HCT116 (cell line): ENCODE results near the gene NOTCH1. TPM values are rescaled to one million over a fixed set of nuclear protein-coding genes. Genes with fewer than 3 reads are reported as not detected.

Experiments used
- ATAC-seq: fragments of 200-7000 bp; cut with Tn5 transposase; 2 replicates; pipeline ENCODE4 v1.9.1; 2020; ENCODE audit warnings: mild to moderate bottlenecking, moderate library complexity
- BruUV-seq: library from RNA; stranded (reverse); fragments of 400-500 nt; replicated peaks from 2 replicates; lab custom pipeline; 2021; lab: Mats Ljungman, UMichigan
- CTCF ChIA-PET: fragments of 300-600 bp; sonication (Branson Sonifier 250); formaldehyde crosslinking; loops from one replicate; lab custom pipeline; 2021; ENCODE audit warnings: antibody characterized with exemption; lab: Charles Lee
- POLR2A ChIA-PET: fragments of 300-600, 350-600 bp; sonication (Branson Sonifier 250); formaldehyde crosslinking; loops from one replicate; lab custom pipeline; 2021; ENCODE audit warnings: antibody characterized with exemption; lab: Charles Lee
- RAD21 ChIA-PET, 2 experiments: fragments of 300-600 bp; sonication (Branson Sonifier 250); formaldehyde crosslinking; loops; one replicate each; lab custom pipeline; 2023; ENCODE audit warnings: low total read pairs in 2 of 2; ENCODE audit not compliant: uncharacterized antibody in 2 of 2, unreplicated experiment in 2 of 2, low non-redundant PET in 1 of 2; lab: Charles Lee
- DNase-seq: peaks from one replicate; pipeline ENCODE4 v3.0.0-alpha.2; 2010; ENCODE audit warnings: low read depth, low spot score
- H2AFZ ChIP-seq: fragments of 200-600 bp; shearing (Covaris generic), sonication (generic); 2 replicates; pipeline ENCODE4 v1.6.1; 2017; ENCODE audit warnings: low read depth, mixed run types, mixed read lengths, antibody characterized with exemption, low read length; ENCODE audit not compliant: poor library complexity, severe bottlenecking
- H3K27ac ChIP-seq: 2 replicates; pipeline ENCODE4 v1.5.1; 2012; ENCODE audit warnings: low read depth, low read length
- H3K27me3 ChIP-seq: fragments of 200-600 bp; sonication (generic); 2 replicates; pipeline ENCODE4 v1.6.1; 2016; ENCODE audit warnings: mixed run types, low read length, mixed read lengths; ENCODE audit not compliant: insufficient read depth
- H3K36me3 ChIP-seq, 2 experiments: fragments of 200-500 bp in 1 of 2; fragments of 200-600 bp in 1 of 2; sonication (Bioruptor generic) in 1 of 2; sonication (generic) in 1 of 2; 2 replicates each; pipeline versions ENCODE4 v1.5.1 to v1.6.1; 2014 to 2016; ENCODE audit warnings: low read length in 2 of 2, inconsistent platforms in 1 of 2, mixed read lengths in 1 of 2, mixed run types in 1 of 2; ENCODE audit not compliant: insufficient read depth in 2 of 2, control insufficient read depth in 1 of 2
- H3K4me1 ChIP-seq, 2 experiments: fragments of 200-600 bp in 1 of 2; sonication (generic) in 1 of 2; 2 replicates each; pipeline versions ENCODE4 v1.5.1 to v1.6.1; 2012 to 2017; ENCODE audit warnings: low read length in 2 of 2, inconsistent platforms in 1 of 2, mild to moderate bottlenecking in 1 of 2, mixed read lengths in 1 of 2, mixed run types in 1 of 2, moderate library complexity in 1 of 2; ENCODE audit not compliant: insufficient read depth in 2 of 2, control insufficient read depth in 1 of 2
- H3K4me2 ChIP-seq: fragments of 200-600 bp; sonication (generic); 2 replicates; pipeline ENCODE4 v1.6.1; 2017; ENCODE audit warnings: mixed run types, low read length, mixed read lengths
- H3K4me3 ChIP-seq, 2 experiments: fragments of 200-600 bp in 1 of 2; sonication (generic) in 1 of 2; replicated peaks in 1 of 2; 2 replicates each; pipeline ENCODE4 v1.5.1; 2011 to 2016; ENCODE audit warnings: low read length in 2 of 2, control low read depth in 1 of 2, low read depth in 1 of 2, mild to moderate bottlenecking in 1 of 2, mixed read lengths in 1 of 2, mixed run types in 1 of 2
- H3K79me2 ChIP-seq: fragments of 200-600 bp; sonication (generic); 2 replicates; pipeline ENCODE4 v1.6.1; 2017; ENCODE audit warnings: mild to moderate bottlenecking, mixed run types, low read length, moderate library complexity, mixed read lengths; ENCODE audit not compliant: insufficient read depth
- H3K9ac ChIP-seq: fragments of 200-600 bp; sonication (generic); 2 replicates; pipeline ENCODE4 v1.6.1; 2016; ENCODE audit warnings: low read length, mixed read lengths
- H3K9me2 ChIP-seq: fragments of 200-600 bp; sonication (generic), shearing (Covaris generic); 2 replicates; pipeline ENCODE4 v1.6.1; 2017; ENCODE audit warnings: mixed run types, mild to moderate bottlenecking, moderate library complexity; ENCODE audit not compliant: insufficient read depth
- H3K9me3 ChIP-seq, 2 experiments: fragments of 200-500 bp in 1 of 2; fragments of 200-600 bp in 1 of 2; sonication (Bioruptor generic) in 1 of 2; sonication (generic) in 1 of 2; 2 replicates each; pipeline ENCODE4 v1.6.1; 2014 to 2017; ENCODE audit warnings: low read length in 2 of 2, mixed read lengths in 2 of 2, inconsistent platforms in 1 of 2, low read depth in 1 of 2, mild to moderate bottlenecking in 1 of 2, mixed run types in 1 of 2, moderate library complexity in 1 of 2; ENCODE audit not compliant: control insufficient read depth in 1 of 2, insufficient read depth in 1 of 2
- H4K20me1 ChIP-seq: fragments of 200-600 bp; sonication (generic), shearing (Covaris generic); 2 replicates; pipeline ENCODE4 v1.6.1; 2017; ENCODE audit warnings: mixed run types, mild to moderate bottlenecking, moderate library complexity; ENCODE audit not compliant: insufficient read depth
- EGR1 ChIP-seq: IDR thresholded peaks from 2 replicates; pipeline ENCODE4 v1.6.1; 2012; ENCODE audit warnings: low read depth
- ELF1 ChIP-seq: IDR thresholded peaks from 2 replicates; pipeline ENCODE4 v1.6.1; 2012; ENCODE audit warnings: low read depth, borderline replicate concordance
- EZH2 ChIP-seq: fragments of 200-600 bp; sonication (generic); IDR thresholded peaks from 2 replicates; pipeline ENCODE4 v1.6.1; 2017; ENCODE audit warnings: antibody characterized with exemption, mixed run types
- FOSL1 ChIP-seq: IDR thresholded peaks from 2 replicates; pipeline ENCODE4 v1.6.1; 2012; ENCODE audit warnings: low read depth
- MAX ChIP-seq: IDR thresholded peaks from 2 replicates; pipeline ENCODE4 v1.6.1; 2012
- SP1 ChIP-seq: IDR thresholded peaks from 2 replicates; pipeline ENCODE4 v1.6.1; 2012; ENCODE audit warnings: low read depth
- SRF ChIP-seq: IDR thresholded peaks from 2 replicates; pipeline ENCODE4 v1.6.1; 2012; ENCODE audit warnings: low read depth
- YY1 ChIP-seq: IDR thresholded peaks from 2 replicates; pipeline ENCODE4 v1.6.1; 2011; ENCODE audit warnings: low read length, low read depth, moderate library complexity, mild to moderate bottlenecking; ENCODE audit not compliant: insufficient replicate concordance; ENCODE audit errors: extremely low read depth
- intact Hi-C: fragments of 100-400 bp; cut with micrococcal nuclease; formaldehyde crosslinking; loops from 2 replicates; pipeline ENCODE4 v1.10.0; 2022
- total RNA-seq: library from RNA; stranded (reverse); gene quantifications from one replicate; pipeline ENCODE4 v1.2.1, GENCODE V29; 2021; ENCODE audit not compliant: unreplicated experiment
- TF ChIP-seq, protein P1 (sequence below), 3 experiments: fragments of 200-600 bp in 1 of 3; sonication (generic) in 1 of 3; IDR thresholded peaks in 2 of 3; conservative IDR thresholded peaks in 1 of 3; 2 replicates each; pipeline ENCODE4 v1.5.1; 2012 to 2017; ENCODE audit warnings: low read depth in 2 of 3, low read length in 2 of 3, antibody characterized with exemption in 1 of 3, borderline replicate concordance in 1 of 3, control low read depth in 1 of 3, mild to moderate bottlenecking in 1 of 3, mixed read lengths in 1 of 3, mixed run types in 1 of 3, moderate library complexity in 1 of 3; ENCODE audit not compliant: insufficient read depth in 1 of 3
- TF ChIP-seq, protein P2 (sequence below): IDR thresholded peaks from 2 replicates; pipeline ENCODE4 v1.6.1; 2011; ENCODE audit warnings: mild to moderate bottlenecking, low read length, moderate library complexity; ENCODE audit not compliant: insufficient replicate concordance; ENCODE audit errors: extremely low read depth

The NOTCH1 gene
- total RNA-seq, 1 experiment from 2014 or later: 36.2 TPM

DNA sequence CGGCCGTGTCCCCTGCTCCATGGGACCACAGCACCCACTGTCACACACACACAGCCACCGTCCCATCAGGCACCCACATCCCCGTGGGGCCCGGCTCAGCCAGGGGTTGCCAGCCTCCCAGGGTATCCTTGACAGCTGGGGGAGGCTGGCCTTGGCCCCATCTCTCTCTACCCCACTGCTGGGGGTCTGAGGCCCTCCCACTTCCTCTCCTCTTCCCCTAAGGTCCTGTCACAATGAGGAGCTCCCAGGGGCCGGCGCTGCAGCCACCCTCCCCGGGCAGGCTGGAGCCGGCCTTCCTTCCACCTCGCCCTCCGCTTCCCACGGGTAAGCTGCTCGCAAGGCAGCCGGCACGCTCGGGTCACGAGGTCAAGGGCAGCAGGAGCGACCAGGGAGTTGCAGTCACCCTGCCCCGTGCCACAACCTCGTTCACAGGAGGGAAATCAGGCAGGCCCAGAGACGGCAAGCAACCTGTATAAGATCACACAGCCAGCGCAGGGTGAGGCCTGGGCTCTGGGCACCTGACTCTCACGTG is 38.6 kb upstream of the NOTCH1 start:
- H3K9ac ChIP-seq: no peak overlapping the region
- no peaks in the 10 kb centered on the region for H3K27me3 ChIP-seq
- H2AFZ ChIP-seq: no peak overlapping the region
- H3K9me2 ChIP-seq: no peaks in the 10 kb centered on the region
- H4K20me1 ChIP-seq: no peaks in the 10 kb centered on the region
- H3K36me3 ChIP-seq: no peaks in the 10 kb centered on the region
- ChIA-PET POLR2A (no interaction called here), RAD21 (no interaction called here), CTCF (no interaction called here)
- no peaks in the 10 kb centered on the region for H3K9me3 ChIP-seq
- no TSS peak for BruUV-seq
- H3K4me3 ChIP-seq: no peak overlapping the region
- TF ChIP-seq MAX: no peak
- no peak for TF ChIP-seq FOSL1
- no peaks in the 10 kb centered on the region for H3K79me2 ChIP-seq
- peaks cover 9 to 22% of the 10 kb centered on the region in 2 experiments; a peak in 3 of 4 replicates for H3K4me1 ChIP-seq
- intact Hi-C loops: no loop called here
- no peak for ATAC-seq
- no peak for DNase-seq
- no peak overlapping the region; the same call in 1 of the 2 replicates for H3K27ac ChIP-seq
- no peak overlapping the region for H3K4me2 ChIP-seq

GRCh38 chr9:136582977-136583735 is 37.3 kb upstream of the NOTCH1 start:
- POLR2A ChIA-PET: no interaction called here
- CTCF ChIA-PET: no interaction called here
- ATAC-seq: no peak
- TF ChIP-seq EZH2: no peak
- no peak for TF ChIP-seq SRF
- TF ChIP-seq, protein P1, sequence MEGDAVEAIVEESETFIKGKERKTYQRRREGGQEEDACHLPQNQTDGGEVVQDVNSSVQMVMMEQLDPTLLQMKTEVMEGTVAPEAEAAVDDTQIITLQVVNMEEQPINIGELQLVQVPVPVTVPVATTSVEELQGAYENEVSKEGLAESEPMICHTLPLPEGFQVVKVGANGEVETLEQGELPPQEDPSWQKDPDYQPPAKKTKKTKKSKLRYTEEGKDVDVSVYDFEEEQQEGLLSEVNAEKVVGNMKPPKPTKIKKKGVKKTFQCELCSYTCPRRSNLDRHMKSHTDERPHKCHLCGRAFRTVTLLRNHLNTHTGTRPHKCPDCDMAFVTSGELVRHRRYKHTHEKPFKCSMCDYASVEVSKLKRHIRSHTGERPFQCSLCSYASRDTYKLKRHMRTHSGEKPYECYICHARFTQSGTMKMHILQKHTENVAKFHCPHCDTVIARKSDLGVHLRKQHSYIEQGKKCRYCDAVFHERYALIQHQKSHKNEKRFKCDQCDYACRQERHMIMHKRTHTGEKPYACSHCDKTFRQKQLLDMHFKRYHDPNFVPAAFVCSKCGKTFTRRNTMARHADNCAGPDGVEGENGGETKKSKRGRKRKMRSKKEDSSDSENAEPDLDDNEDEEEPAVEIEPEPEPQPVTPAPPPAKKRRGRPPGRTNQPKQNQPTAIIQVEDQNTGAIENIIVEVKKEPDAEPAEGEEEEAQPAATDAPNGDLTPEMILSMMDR (IDR thresholded peaks at IDR 0.05 in 2 of 3, conservative IDR thresholded peaks at IDR 0.05 in 1 of 3; ENCODE audit: borderline replicate concordance in 1 of 3, insufficient read depth in 1 of 3, low read depth in 2 of 3, low read length in 2 of 3): no peak
- no peak for TF ChIP-seq EGR1
- TF ChIP-seq SP1: no peak
- TF ChIP-seq ELF1: no peak
- TF ChIP-seq, protein P2, sequence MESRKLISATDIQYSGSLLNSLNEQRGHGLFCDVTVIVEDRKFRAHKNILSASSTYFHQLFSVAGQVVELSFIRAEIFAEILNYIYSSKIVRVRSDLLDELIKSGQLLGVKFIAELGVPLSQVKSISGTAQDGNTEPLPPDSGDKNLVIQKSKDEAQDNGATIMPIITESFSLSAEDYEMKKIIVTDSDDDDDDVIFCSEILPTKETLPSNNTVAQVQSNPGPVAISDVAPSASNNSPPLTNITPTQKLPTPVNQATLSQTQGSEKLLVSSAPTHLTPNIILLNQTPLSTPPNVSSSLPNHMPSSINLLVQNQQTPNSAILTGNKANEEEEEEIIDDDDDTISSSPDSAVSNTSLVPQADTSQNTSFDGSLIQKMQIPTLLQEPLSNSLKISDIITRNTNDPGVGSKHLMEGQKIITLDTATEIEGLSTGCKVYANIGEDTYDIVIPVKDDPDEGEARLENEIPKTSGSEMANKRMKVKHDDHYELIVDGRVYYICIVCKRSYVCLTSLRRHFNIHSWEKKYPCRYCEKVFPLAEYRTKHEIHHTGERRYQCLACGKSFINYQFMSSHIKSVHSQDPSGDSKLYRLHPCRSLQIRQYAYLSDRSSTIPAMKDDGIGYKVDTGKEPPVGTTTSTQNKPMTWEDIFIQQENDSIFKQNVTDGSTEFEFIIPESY: no peak
- no peak for TF ChIP-seq YY1

More at GRCh38 chr9:136582977-136583735, 37.3 kb upstream of the NOTCH1 start:
- no TSS peak for BruUV-seq
- intact Hi-C loops: no loop called here
- Histone ChIP-seq H3K27me3 (no peaks in the 10 kb centered on the region), H4K20me1 (no peaks in the 10 kb centered on the region), H3K4me2 (no peak overlapping the region), H3K9me2 (no peaks in the 10 kb centered on the region), H3K36me3 (no peaks in the 10 kb centered on the region), H3K27ac (no peak overlapping the region), H3K4me3 (no peak overlapping the region), H3K9ac (no peak overlapping the region), H3K9me3 (no peaks in the 10 kb centered on the region), H3K4me1 (peaks cover 19 to 29% of the 10 kb centered on the region in 2 experiments), H2AFZ (no peak overlapping the region), H3K79me2 (no peaks in the 10 kb centered on the region)
- no peak for DNase-seq
- RAD21 ChIA-PET: no interaction called here
